Central memory CD8-positive, alpha-beta T cell (primary cell): Measurements from ENCODE around the gene NFKB1.

Experiments used
- ATAC-seq: fragments of 150-1000 bp; cut with Tn5 transposase; replicated peaks from 2 replicates; pipeline ENCODE4 v1.10.0; 2022; ENCODE audit warnings: mild to moderate bottlenecking, moderate FRiP score, moderate number of reproducible peaks; ENCODE audit not compliant: poor library complexity, severe bottlenecking; ENCODE audit errors: extremely low read depth
- DNase-seq, 2 donors: peaks; one replicate each; pipeline ENCODE4 v3.0.0; 2021; ENCODE audit warnings: low spot score in 2 of 2
- H3K27ac Mint-ChIP-seq: one replicate; pipeline ENCODE4 v1.8.0; 2022; ENCODE audit warnings: low read depth, mild to moderate bottlenecking, moderate library complexity, mixed read lengths
- H3K27me3 Mint-ChIP-seq: one replicate; pipeline ENCODE4 v1.8.0; 2022; ENCODE audit warnings: mixed read lengths
- H3K36me3 Mint-ChIP-seq: one replicate; pipeline ENCODE4 v1.8.0; 2022; ENCODE audit warnings: mild to moderate bottlenecking, moderate library complexity, mixed read lengths; ENCODE audit not compliant: insufficient read depth
- H3K4me1 Mint-ChIP-seq: one replicate; pipeline ENCODE4 v1.8.0; 2022; ENCODE audit warnings: mixed read lengths
- H3K4me3 Mint-ChIP-seq: one replicate; pipeline ENCODE4 v1.8.0; 2022; ENCODE audit warnings: mild to moderate bottlenecking, moderate library complexity, mixed read lengths
- H3K9me3 Mint-ChIP-seq: one replicate; pipeline ENCODE4 v1.8.0; 2022; ENCODE audit warnings: mixed read lengths

Gene NFKB1

DNA sequence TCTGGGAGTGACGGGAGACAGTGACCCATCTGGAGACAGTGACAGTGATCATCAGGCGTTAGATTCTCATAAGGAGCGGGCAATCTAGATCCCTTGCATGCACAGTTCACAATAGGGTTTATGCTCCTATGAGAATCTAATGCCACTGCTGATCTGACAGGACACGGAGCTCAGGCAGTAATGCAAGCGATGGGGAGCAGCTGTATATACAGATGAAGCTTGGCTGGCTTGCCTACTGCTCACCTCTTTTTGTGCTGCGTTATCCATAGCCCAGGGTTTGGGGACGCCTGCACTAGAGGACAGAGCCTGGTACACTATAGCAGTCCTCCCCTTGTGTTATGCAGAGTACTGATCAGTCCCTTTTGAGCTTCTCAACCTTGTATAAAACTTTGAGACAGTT is 23.5 kb downstream of the NFKB1 start:
- no peaks in the 10 kb centered on the region for H3K9me3 Mint-ChIP-seq
- peaks cover 71% of the 10 kb centered on the region for H3K4me1 Mint-ChIP-seq
- H3K27me3 Mint-ChIP-seq: no peaks in the 10 kb centered on the region
- DNase-seq (no peak), ATAC-seq (no peak)
- H3K36me3 Mint-ChIP-seq: peaks cover 34% of the 10 kb centered on the region
- no peak overlapping the region for H3K4me3 Mint-ChIP-seq
- peak overlapping the region; percentile 35 for H3K27ac Mint-ChIP-seq

DNA sequence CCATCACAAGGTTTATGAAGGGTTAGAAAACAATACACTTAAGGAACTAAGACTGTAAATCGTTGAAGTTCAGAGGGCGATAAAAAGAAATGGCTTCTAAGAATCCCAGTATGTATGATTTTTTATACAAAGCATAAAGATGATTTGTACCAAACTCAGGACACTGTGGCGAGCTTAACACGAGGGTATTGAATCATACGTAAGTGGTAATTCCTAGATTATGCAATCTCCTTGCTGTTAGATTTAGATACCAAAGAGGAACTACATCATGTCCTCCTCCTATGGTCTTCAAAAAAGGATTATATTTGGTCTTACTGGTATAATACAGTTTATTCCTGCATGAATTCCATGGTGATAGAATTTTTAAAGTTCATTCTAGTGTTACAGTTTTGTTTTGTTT is 23.9 kb downstream of the NFKB1 start:
- DNase-seq: no peak
- Mint-ChIP-seq H3K36me3 (peaks cover 36% of the 10 kb centered on the region), H3K27ac (peak overlapping the region; percentile 35), H3K4me1 (peaks cover 74% of the 10 kb centered on the region), H3K4me3 (no peak overlapping the region), H3K27me3 (no peaks in the 10 kb centered on the region), H3K9me3 (no peaks in the 10 kb centered on the region)
- ATAC-seq: no peak

DNA sequence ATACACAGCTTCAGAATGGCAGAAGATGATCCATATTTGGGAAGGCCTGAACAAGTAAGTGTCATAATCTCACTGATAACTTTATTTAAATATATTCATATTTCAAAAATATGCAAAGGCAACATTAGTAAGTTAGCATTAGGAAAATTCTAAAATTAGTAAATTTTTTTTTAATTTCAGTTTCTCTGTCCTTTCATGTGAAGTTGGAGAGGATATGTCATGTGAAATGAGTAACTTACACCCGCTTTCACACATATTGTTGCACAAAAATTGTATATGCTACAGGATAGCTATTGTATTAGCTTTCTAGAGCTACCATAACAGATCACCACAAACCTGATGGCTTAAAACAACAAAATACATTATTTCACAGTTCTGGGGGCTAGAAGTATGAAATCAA is 24.3 kb downstream of the NFKB1 start:
- no peaks in the 10 kb centered on the region for H3K27me3 Mint-ChIP-seq
- no peaks in the 10 kb centered on the region for H3K9me3 Mint-ChIP-seq
- H3K4me3 Mint-ChIP-seq: no peak overlapping the region
- H3K4me1 Mint-ChIP-seq: peaks cover 74% of the 10 kb centered on the region
- DNase-seq (no peak), ATAC-seq (no peak)
- H3K36me3 Mint-ChIP-seq: peaks cover 39% of the 10 kb centered on the region
- H3K27ac Mint-ChIP-seq: peak overlapping the region; percentile 26

DNA sequence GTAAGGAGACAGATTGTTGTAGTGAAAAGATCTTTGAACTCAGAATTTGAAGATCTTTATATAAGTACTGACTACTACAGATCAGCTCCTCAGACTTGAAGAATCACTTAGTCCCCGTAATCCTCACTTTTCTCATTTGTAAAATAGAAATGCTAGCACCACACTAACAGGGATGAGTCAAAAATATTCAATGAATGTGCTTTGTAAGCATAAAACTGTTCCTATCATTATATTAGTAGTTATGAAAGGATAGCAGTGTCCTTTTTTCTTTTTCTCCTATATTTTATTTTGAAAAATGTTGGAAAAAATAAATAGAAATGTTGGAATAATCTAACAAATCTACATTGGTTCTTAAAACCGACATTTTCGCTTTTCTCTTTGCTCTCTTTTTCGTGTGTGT is 25.4 kb downstream of the NFKB1 start:
- Mint-ChIP-seq H3K4me3 (no peak overlapping the region), H3K36me3 (peaks cover 44% of the 10 kb centered on the region), H3K27me3 (no peaks in the 10 kb centered on the region), H3K27ac (peak overlapping the region; percentile 12), H3K4me1 (peaks cover 71% of the 10 kb centered on the region), H3K9me3 (no peaks in the 10 kb centered on the region)
- no peak for DNase-seq
- no peak for ATAC-seq

DNA sequence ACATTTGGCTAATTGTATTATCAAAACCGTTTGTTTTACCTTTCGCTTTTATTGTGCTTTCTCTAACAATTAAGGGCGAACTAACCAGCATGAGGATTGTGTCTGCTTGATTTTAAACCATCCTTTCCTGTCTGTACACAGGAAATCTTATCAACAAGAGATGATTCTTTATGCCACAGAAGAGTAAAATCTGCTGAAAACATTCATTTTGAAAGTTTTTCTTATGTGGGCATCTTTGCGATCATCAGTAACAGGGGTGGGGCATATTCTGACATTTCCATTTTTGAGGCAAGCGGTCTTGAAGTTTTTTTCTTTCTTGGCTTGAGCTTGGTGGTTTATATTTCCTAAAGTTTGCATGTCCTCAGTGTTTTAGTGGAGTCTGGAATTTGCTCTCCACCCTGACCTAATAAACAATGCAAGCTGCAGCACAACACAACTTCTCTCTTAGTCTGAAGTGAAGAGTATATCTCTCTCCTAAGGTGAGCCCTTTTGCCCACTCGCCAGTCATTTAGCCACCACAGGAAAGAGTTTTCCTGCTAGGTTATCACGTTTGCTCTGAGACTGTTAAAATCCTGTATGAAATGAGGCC is 26.6 kb downstream of the NFKB1 start:
- Mint-ChIP-seq H3K27me3 (no peaks in the 10 kb centered on the region), H3K4me1 (peaks cover 61% of the 10 kb centered on the region), H3K27ac (peak overlapping the region; percentile 12), H3K4me3 (peak overlapping the region; percentile 55), H3K36me3 (peaks cover 45% of the 10 kb centered on the region), H3K9me3 (no peaks in the 10 kb centered on the region)
- ATAC-seq (peak; percentile 47), DNase-seq (no peak)

DNA sequence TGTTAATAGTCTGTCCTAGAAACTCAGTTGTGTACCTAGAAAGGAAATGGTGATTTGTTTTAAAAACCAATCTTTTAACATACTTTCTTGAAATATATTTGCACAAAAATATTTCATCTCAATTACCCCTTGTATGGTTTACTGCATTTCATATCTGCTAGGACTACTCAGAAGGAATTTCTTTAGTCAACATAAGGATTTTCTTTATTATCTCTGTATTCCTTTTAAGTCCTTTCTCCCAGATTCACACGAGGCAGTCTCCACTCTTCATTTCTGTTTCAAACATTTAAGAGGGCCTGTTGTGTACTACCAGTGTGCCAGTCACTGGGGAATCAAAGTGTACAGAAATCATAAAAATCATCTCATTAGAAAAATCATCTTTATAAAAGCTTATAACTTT is 28.8 kb downstream of the NFKB1 start:
- peak overlapping the region; percentile 72 for H3K27ac Mint-ChIP-seq
- no peak for ATAC-seq
- no peak for DNase-seq
- no peaks in the 10 kb centered on the region for H3K27me3 Mint-ChIP-seq
- no peaks in the 10 kb centered on the region for H3K9me3 Mint-ChIP-seq
- no peak overlapping the region for H3K4me3 Mint-ChIP-seq
- peaks cover 43% of the 10 kb centered on the region for H3K36me3 Mint-ChIP-seq
- H3K4me1 Mint-ChIP-seq: peaks cover 62% of the 10 kb centered on the region

DNA sequence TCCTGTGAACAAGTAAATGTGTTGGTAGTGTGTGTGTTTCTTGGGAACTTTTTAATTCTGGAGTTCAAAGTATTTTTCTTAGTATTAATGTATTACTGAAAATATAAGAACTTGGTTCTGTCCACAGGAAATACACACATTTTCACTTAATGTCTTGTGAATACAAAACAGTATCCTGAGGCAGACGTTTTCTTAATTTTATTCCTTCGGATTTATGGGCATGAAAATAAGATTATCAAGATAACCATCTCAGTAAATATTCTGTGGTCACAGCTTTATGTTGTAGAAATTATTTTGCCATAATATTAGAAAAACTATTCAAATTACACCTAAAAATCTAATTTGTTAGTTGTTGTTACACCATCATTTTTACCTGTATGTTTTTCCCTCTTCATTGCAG is 29.8 kb downstream of the NFKB1 start:
- no peak overlapping the region for H3K27ac Mint-ChIP-seq

DNA sequence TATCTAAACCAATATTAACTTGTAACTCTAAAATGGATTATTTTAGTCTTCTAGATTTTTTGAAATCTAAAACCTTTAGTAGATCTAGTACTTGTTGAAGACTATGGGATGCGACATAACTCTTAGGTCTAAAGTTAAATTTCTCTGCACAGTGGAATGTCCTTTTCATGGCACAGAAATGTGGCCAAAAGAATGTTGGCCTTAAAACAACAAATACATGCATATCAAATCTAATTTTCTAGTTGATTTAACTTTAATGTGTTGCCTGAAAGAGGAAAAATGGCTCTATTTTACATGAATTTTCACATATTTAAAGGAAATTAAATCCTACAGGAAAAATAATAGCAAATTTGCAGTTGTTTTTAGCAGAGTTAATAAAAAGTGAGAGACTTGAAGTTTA is 30.3 kb downstream of the NFKB1 start:
- H3K4me1 Mint-ChIP-seq: peaks cover 56% of the 10 kb centered on the region
- peaks cover 36% of the 10 kb centered on the region for H3K36me3 Mint-ChIP-seq
- no peak overlapping the region for H3K27ac Mint-ChIP-seq
- H3K4me3 Mint-ChIP-seq: no peak overlapping the region
- no peaks in the 10 kb centered on the region for H3K27me3 Mint-ChIP-seq
- no peak for DNase-seq
- no peak for ATAC-seq
- H3K9me3 Mint-ChIP-seq: no peaks in the 10 kb centered on the region

More for the DNA sequence above, 29.8 kb downstream of the NFKB1 start:
- DNase-seq: no peak
- Mint-ChIP-seq H3K4me3 (no peak overlapping the region), H3K4me1 (peaks cover 58% of the 10 kb centered on the region), H3K9me3 (no peaks in the 10 kb centered on the region), H3K36me3 (peaks cover 37% of the 10 kb centered on the region), H3K27me3 (no peaks in the 10 kb centered on the region)
- ATAC-seq: no peak

DNA sequence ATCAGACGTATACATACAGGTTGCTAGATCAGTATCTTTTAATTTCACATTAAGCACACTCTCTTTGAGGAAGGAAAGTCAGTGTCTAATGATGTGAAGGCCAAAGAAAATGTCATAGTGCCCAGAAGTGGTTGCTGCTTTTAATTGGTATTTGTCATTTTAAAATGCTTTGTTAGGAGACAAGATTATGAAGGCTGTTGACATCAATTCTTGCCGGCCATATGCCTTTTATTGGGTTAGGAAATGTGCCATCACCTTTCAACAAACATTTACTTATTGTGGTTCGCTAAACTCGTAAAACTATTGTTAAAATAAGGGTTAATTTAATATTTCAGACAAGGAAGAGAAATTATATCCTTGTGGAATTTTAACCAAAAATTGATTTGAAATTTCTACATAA is 32.2 kb downstream of the NFKB1 start:
- DNase-seq (no peak), ATAC-seq (no peak)
- peaks cover 43% of the 10 kb centered on the region for H3K4me1 Mint-ChIP-seq
- H3K9me3 Mint-ChIP-seq: no peaks in the 10 kb centered on the region
- no peak overlapping the region for H3K4me3 Mint-ChIP-seq
- peaks cover 35% of the 10 kb centered on the region for H3K36me3 Mint-ChIP-seq
- H3K27ac Mint-ChIP-seq: peak overlapping the region; percentile 2
- no peaks in the 10 kb centered on the region for H3K27me3 Mint-ChIP-seq

DNA sequence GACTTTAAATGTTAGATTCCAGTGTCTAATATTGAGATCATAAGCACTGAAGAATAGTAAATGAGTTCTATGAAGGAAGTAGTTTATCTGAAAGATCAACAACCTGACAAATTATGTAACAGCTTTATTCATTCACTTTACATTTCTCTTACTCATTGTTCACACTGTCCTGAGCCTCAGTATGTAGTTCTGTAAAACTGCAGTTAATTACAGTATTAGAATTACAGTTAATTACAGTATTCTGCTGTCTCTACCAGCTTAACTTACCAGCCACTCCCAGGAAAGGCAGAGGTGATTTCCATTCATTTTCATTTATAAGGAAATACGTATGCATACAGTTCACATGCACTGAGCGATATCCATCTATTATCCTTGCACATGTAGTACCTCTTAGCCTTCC is 32.7 kb downstream of the NFKB1 start:
- peak; percentile 9 for ATAC-seq
- peaks cover 39% of the 10 kb centered on the region for H3K4me1 Mint-ChIP-seq
- H3K27ac Mint-ChIP-seq: peak overlapping the region; percentile 2
- H3K36me3 Mint-ChIP-seq: peaks cover 33% of the 10 kb centered on the region
- H3K27me3 Mint-ChIP-seq: no peaks in the 10 kb centered on the region
- H3K9me3 Mint-ChIP-seq: no peaks in the 10 kb centered on the region
- H3K4me3 Mint-ChIP-seq: no peak overlapping the region
- no peak for DNase-seq

DNA sequence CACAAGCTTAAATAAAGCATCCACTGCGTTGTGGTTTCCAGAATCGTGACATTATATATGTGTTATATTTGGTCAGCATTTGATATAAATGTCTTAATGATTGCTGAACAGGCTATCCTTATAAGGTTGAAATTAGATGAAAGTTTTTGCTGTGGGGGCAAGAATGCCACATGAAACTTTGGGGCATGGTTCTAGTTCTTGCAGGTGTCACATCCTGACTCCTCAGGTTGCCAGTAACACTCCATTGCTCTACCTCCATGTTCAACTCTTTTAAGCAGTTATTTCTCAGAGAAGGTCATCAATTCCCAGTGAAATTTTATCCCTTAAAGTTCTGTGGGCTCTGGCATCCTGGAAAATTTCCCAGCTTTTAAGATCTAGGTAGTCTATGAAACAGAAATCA is 33.7 kb downstream of the NFKB1 start:
- no peak for DNase-seq
- no peak overlapping the region for H3K27ac Mint-ChIP-seq
- H3K4me3 Mint-ChIP-seq: no peak overlapping the region
- no peaks in the 10 kb centered on the region for H3K27me3 Mint-ChIP-seq
- no peaks in the 10 kb centered on the region for H3K9me3 Mint-ChIP-seq
- peak; percentile 47 for ATAC-seq
- peaks cover 39% of the 10 kb centered on the region for H3K36me3 Mint-ChIP-seq
- peaks cover 44% of the 10 kb centered on the region for H3K4me1 Mint-ChIP-seq

DNA sequence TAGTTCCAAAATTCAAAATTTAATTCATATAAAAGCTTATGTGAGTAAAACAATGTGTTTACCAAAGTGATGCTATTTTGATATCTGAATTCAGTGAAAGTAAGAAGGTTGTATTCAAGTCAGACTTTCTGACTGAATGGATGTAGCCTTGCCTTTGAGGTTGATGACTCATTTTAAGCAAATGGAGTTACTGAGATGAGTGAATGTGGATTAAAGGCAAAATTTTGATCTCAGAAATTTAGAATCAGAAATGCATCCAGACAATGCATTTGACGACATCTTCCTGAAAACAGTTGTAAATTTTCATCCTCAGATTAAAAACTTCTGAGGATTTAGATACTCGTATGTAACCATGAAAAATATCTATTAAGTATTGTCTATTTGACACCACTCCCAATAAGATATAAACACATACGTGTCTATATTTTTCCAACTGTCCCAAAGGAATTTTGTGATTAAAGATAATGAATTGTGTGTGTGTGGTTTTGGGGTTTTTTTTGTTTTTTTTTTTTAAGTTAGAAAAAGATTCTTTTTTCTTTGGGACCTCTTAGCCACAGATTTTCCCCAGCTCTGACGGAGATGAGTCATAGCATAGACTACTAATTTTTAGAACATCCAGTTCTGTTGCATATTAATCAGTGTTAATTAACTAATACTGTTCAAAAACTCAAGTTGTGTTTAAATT is 34.4 kb downstream of the NFKB1 start:
- Mint-ChIP-seq H3K27ac (no peak overlapping the region), H3K36me3 (peaks cover 34% of the 10 kb centered on the region), H3K9me3 (no peaks in the 10 kb centered on the region), H3K4me3 (no peak overlapping the region), H3K4me1 (peaks cover 39% of the 10 kb centered on the region), H3K27me3 (no peaks in the 10 kb centered on the region)
- no peak for DNase-seq
- peak; percentile 48 for ATAC-seq

DNA sequence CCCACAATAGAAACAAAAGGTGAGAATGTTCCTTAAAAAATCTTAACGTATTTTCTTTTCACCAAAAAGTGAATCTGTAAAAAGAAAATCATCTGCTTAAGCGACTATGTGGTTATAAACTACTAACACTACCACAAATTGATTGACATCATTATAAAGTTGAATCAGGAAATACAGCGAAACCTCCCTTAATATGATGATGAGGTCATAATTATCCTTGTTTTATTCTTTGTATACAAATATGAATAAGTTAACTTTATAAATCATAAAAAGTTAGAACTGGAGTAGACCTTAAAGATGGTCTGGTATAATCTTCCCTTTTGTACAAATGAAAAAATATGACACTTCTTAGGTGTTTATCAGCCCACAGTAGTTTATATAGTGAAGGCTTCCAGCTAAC is 35.6 kb downstream of the NFKB1 start:
- peaks cover 36% of the 10 kb centered on the region for H3K4me1 Mint-ChIP-seq
- no peak for DNase-seq
- H3K27ac Mint-ChIP-seq: no peak overlapping the region

More for the DNA sequence above, 35.6 kb downstream of the NFKB1 start:
- Mint-ChIP-seq H3K36me3 (peaks cover 37% of the 10 kb centered on the region), H3K4me3 (no peak overlapping the region), H3K9me3 (no peaks in the 10 kb centered on the region), H3K27me3 (no peaks in the 10 kb centered on the region)
- ATAC-seq: no peak
